GM19328 (cell line): ENCODE results near the gene BTBD8.
"Not testable (repeated sequence)": the region's sequence is repeated elsewhere in the genome, so short reads cannot be mapped to it uniquely, and the experiment has no call there.

ENCODE experiments used
- ATAC-seq: cut with Tn5 transposase; IDR thresholded peaks from one replicate; pipeline ENCODE4 v1.9.1; 2021; ENCODE audit warnings: mild to moderate bottlenecking, moderate library complexity; ENCODE audit not compliant: unreplicated experiment

BTBD8 gene

DNA sequence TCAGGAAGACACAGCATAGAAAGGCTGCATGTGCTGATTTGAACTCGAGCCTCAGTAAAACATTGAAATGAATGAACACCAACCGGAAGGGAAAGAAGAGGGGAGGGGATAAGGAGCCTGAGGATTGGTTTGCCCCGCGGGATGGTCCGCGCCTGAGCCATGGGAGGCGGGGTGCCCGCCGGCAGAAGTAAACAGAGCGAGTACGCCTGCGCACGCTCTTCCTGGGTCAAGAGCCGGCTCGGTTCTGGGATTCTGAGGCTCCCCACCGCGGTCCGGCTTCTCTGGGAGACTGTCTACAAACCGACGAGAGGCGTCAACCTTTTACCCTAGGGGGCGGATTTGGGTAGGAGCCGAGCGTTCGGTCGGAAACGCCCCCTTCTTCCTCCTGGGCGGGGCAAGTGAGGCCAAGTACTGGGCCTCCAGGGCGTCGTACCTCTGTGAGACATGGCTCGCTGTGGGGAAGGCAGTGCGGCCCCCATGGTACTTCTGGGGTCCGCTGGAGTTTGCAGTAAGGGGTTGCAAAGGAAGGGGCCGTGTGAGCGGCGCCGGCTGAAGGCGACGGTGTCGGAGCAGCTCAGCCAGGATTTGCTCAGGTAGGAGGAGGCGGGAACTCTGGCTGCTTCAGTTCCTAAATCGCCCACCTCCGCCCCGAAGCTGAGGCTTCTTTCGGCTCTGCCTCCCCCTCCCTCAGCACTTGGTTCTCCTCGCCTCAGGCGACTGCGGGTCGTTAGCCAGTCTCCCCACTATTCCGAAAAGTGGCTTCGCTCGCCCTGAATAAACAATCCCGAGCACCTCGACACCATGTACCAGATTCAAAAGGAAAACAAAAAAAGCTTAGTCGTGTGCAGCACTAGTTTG, at the start of gene BTBD8:
Gene BTBD8 (plus strand): TSS at position 218 of the 858 bp plus-strand sequence. CDS start 227 bp downstream, at position 445.
- ATAC-seq: peak; percentile 93

DNA sequence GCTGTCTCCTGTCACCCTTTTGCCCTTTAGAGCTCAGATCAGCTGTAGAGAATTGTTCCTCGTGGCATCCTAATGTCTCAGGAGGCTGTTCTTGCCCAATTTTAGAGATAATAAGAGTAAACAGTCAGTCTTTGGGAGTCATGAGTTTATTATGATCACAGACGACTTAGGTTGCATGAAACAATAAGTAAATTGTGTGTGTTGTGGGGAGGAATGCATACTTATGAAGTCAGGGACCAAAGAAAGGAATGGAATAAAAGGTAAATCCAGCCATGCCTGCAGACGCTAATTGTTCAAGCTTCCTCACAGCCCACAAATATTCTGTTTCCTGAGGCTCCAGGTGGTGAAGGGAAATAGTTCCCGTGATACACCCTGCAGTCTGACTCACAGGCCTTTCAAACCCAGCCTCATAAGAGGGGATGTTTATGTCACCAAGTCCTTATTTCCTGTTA, 49.5 kb upstream of the BTBD8 start:
- ATAC-seq: no peak

DNA sequence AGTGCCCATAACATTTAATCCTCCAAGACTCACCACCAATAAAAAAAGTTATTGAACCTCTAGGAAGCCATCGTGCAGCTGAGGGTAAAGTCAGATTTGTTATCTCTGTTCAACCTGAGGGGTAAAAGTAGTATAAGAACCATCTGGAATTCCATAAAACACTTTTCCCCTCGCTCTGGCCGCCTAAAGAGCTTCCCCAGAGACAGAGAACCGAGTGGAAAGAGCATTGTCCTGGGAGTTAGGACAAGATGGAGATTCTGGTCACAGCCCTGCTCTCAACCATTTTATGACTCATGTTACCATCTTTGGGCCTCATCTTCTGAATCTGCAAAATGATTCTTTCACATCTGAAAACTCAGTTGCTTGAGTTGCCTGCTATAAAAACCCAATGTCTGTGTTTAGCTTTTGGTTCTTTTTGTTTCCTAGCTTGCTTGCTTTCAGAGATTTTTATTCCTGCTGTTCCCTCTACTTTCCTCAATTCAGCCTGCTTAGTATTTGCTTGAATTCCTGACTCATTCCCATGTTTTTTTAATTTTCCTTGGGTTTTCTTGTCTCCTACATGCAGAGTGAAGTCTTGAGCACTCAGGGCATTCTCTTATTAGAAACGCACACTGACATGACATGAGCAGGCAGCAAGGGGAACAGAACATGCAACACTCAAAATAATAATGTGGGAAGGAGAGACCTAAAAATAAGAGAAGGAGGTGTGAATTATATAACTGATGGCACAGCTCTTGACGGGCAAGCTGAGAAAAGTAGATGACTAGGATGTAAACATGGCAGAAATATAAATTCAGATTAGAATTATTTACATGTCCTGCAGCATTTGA, 48.6 kb upstream of the BTBD8 start:
- ATAC-seq: no peak

DNA sequence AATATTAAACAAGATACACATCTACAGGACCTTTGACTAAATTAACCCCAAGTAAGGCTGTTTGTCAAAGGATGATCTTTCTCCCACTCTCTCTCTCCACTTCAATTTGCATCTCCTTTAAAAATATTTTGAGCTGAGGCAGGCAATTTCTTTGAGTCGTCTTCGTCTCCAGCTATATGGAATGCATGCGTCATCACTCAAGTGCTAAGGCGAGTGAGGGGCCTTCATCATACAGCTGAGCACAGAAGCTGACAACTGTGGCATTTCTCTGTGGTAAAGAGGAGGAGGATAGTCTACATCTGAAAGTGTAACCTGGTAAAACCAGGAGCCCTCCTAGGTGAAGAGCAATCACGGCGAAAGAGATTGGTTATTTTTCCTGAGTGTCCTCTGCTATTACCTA, 42.7 kb upstream of the BTBD8 start:
- no peak for ATAC-seq

DNA sequence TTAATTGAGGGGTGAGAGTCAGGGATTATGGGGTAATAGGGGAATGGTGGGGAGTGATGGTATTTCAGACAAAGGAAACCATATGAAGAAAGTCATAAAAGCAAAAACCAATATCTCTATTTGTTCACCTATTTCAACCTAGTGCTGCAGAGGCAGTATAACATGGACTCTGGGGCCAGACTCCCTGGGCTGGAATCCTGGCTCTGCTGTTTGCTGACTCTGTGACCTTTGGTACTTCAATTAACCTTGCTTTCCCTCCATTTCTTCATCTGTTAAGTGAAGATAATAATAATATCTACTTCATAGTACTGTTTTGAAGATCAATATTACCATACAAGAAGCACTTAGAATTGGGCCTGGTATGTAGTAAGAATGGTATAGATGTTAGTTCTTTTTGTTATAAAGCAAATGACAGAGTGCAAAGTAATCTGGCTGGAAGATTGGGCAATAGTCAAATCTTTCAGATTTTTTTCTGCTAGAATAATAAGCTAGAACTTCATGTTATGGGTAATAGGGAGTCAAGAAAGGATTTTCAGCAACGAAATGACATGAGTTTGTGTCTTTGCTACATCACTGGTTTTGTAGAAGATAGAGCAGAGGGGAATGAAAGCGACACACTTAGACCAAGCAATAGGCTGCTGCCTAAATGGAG, 41.3 kb upstream of the BTBD8 start:
- ATAC-seq: no peak

DNA sequence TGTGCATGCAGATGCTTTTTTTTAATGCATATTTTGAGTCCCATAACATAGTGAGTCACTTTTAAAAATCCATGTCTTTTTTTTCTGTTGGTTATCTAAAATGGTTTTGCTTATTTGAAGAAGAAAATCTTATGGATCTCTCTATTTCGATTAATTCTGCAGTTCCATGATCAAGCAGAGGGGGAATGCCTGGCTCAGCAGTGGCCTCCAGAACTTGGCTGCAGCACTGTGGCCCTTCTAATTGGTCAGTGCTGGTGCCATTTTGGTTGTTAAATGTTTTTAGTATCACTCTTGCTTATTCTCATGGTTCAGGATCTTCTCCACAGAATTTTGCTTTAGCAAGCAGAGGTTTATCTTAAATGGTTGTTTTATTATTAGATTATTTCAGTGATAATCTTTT, 39.2 kb upstream of the BTBD8 start:
- ATAC-seq: no peak

DNA sequence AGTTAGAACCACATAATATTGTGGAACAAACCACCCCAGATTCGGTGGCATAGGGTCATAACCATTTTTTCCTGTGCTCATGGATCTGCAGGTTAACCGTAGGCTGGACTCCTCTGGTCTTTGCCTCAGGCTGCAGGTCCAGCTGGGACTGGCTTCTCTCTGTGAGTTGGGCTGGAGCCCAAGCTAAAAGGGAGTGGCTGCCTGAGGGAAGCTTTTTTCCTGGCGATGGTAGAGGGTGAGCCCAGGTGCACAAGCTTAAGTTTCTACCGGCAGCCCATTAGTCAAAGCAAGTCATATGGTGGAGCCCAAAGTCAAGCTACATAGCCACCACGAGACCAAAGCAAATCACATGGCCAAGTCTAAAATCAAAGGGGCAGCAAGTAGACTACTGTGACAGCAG, 36.5 kb upstream of the BTBD8 start:
- no peak for ATAC-seq

DNA sequence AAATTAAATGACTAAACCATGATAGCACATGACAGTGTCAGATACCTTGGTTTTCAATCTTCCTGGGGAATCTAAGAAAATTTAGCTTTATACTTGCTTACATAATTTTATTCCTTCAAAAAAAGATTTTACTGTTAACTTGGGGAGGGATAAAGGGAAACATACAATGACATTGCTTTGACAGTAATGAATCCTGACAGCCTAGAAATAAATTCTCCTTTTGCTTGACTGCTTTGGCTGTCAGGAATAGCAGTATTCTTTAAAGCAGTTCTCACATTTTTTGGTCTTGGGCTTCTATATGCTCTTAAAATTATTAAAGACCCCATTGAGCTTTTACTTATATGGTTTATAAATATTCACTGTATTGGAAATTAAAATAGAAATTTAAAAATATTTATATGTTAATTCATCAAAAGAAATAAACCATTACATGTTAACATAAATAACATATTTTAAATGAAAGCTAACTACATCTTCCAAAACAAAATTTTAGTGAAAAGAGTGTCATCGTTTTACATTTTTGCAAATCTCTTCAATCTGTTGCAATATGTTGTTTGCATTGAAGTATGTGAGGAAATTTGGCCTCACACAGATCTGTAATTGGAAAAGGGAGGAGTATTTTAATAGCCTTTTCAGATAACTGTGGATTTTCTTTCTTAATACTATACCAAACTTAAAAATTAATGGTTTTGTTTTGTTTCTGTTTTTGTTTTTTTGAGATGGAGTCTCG, 34.2 kb upstream of the BTBD8 start:
- no peak for ATAC-seq

DNA sequence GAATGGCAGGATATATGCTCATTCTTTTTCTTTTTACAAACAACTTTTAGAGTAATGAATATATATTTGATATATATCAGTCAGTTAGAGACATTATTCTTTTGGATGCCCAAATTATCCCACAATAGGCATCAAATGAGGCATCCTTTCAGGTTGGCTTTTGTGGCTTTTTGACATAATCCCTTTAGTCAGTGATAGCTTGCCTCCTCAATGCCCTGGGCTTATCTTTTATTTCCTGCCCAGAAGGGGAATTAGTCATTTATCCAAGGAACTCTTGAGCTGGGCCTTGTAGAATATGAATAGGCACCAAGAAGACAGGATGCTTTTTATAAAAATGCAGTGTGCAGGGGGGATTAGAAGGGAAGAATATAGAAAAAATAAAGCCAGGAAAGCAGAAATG, 28.2 kb upstream of the BTBD8 start:
- ATAC-seq: no peak

DNA sequence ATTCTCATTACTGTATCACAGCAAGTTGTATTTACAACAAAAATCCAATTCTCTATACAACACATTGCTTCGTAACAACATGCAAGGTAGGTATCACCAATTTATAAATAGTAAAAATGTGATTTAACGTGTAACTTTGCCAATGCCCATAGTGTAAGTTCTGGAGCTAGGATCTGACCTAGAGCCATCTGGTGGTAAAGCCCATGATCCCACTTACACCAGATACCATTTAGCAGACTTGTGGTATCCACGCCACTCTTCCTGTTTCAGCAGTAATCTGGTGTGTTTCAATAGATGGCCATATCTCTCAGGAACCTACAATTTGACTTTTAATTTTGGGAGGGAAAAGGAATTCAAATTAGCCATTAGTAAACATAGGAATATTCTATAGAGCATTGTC, 15.1 kb upstream of the BTBD8 start:
- no peak for ATAC-seq

DNA sequence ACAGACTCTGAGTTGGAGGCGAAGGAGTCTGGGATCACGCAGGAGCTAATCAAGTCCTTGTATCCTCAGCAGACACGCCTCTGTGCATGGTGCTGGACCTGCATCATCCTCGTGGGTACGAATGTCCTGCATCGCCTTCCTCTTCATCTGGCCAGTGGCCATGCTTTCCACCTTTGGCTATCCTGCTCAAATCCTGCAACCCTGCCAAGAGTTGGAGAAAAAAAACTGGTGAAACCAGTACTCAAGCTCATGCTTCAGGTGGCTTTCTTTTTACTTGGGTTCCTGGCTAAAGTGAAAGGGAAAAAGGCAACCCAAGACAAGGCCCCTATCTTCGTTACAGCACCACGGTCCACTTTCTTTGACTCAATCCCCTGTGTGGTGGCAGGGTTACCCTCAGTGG, 13.8 kb upstream of the BTBD8 start:
- ATAC-seq: no peak

DNA sequence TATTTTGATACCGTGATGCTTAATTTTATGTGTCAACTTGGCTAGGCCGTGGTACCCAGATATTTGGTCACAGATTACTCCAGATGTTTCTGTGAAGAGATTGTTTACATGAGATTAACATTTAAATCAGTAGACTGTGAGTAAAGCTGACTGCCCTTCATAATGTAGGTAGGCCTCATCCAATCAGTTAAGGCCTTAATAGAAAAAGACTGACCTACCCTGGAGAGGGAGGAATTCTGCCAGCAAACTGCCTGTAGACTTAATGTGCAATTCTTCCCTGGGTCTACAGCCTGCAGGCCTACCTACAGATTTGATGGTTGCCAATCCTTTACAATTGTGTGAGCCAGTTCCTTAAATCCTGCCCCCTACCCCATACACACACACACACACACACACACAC, 9.3 kb upstream of the BTBD8 start:
- ATAC-seq: no peak

DNA sequence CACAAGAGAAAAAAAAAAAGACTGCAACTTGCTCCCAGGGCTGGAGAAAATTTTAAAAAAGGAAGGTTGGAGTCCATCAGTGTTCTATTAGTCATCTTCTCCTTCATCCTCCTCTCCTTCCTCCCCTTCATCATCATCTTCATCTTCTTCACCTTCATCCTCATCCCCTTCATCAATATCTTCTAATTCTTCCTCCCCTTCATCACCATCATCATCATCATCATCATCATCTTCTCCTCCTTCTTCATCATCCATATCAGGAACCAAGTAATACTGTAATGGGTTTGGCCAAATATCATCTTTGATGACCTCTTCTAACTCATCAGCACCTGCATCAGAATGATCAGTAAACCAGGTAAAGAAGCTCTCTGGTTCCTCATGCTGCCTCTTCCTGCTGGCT, 5.7 kb upstream of the BTBD8 start:
- not testable (repeated sequence) for ATAC-seq

DNA sequence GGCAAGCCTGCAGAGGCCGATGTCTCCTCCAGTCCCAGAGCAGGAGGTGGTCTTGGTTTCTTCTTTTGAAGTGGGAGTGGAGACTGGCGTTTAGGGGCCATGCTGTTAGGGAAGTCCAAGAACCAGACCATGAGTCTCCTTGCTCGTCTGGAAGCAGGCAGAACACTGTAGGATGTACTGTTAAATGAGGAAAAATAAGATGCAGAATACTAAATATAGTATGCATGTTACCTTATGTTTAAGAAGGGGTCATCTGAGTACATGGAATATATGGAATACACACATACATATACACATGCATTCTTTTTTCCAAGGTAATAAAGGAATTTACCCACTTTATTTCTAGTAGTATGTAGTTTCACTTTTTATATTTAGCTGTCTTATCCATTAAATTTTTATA, 4.8 kb upstream of the BTBD8 start, which contains the start of gene SETSIP:
Gene SETSIP (minus strand): TSS at position 101 of the 400 bp plus-strand sequence. CDS start 0 bp downstream, at position 101.
- ATAC-seq: no peak

DNA sequence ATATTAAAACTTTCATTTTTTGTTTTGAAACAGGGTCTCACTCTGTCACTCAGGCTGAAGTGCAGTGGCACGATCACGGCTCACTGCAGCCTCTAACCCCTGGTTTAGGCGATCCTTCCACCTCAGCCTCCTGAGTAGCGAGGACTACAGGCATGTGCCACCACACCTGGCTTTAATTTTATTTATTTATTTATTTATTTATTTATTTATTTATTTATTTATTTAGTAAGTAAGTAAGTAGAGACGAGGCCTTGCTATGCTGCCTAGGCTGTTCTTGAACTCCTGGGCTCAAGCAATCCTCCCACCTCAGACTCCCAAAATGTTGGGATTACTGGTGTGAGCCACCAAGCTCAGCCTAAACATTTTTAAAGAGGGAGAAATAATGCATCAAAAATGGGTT, 3.8 kb upstream of the BTBD8 start:
- no peak for ATAC-seq

DNA sequence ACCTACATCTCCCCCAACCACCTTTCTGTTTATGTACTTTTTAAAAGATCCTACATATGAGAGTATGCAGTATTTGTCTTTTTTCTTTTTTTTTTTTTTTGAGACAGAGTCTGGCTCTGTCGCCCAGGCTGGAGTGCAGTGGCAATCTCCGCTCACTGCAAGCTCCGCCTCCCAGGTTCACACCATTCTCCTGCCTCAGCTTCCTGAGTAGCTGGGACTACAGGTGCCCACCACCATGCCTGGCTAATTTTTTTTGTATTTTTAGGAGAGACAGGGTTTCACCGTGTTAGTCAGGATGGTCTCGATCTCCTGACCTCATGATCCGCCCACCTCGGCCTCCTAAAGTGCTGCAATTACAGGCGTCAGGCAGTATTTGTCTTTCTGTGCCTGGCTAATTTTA, 2.1 kb upstream of the BTBD8 start:
- not testable (repeated sequence) for ATAC-seq

DNA sequence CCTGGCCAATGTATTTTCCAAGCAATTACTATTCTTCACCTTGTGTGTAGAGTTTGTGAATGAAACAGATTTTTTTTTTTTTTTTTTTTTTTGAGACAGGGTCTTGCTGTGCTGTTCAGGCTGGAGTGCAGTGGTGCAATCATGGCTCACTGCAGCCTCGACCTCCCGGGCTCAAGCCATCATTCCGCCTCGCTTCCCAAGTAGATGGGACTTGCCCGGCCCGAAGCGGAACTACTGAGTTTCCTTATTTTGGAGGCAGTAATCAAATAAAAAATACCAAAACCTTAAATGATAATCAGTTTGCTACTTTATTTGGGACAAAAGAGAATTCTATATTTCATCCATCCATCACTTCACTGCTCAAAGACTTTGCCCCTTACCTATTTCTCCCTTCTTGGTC, 704 bp upstream of the BTBD8 start:
- no peak for ATAC-seq

DNA sequence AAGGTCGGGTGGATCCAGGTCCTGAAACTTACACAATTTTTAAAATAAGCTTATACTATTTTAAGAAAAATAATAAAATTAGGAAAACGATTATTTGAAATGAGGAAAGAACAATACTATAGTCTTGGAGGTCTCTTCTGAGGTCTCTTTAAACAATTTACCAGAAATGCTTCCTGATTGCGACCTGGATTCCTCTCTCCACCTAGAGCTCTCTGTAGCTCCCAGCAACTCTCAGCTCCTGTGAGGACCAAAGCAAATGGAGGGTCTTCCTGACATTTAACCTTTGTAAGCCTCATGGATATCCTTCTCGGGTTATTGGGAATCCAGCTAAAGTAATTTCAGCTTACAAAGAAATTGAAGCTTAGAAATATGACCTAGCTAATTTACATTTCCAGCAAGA, 886 bp downstream of the BTBD8 start:
- ATAC-seq: no peak

DNA sequence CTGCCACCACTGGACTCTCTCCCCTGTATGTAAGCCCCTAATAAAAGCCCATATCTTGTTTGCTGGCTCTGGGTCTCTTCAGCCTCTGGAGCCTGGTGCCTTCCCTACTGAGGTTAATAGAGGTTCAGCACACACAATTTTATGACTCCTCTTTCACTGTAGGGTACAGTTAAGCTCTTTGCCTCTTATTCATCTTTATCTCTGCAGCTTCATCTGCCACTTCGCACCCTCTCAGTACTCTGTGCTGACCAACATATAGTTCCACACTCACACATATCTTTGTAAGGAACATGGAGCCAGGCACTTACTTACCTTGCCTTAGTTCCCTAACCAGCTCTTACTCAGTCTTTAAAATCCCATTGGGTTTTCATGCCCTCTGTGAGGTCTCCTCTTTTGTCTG, 4.5 kb downstream of the BTBD8 start:
- no peak for ATAC-seq

DNA sequence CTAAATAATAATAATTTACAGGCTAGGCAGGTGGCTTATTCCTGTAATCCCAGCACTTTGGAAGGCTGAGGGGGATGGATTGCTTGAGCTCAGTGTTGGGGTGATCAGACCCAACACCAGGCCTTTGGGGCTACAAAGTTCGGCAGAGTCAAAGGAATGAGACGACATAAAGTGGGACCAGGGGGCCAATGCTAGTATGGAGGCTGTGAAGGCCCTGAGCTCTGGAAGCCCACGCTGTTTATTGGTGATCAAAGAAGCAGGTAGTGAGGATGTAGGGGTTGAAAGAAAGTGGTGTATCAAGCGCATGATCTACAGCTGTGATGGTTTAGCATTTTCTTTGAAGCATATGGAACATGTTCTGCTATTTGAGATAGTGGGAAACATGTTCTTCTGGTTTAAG, 5.6 kb downstream of the BTBD8 start:
- ATAC-seq: no peak

DNA sequence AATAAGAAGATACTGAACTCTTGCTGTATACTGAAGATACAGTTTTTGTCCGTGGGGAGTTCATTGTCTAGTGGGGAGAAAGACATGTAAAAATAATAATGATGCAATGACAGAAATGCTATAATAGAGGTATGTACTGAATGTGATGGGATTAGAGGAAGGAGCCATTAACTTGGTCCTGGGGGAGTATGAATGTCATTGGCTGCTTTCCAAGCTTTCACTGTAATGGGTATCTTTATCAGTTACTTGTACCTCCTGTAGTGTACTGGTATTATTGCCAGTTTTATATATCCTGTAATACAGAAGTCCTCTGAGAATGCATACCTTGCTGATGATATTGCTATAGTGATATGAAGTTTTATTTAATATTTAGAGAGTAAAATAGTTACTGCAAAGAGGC, 7.4 kb downstream of the BTBD8 start:
- ATAC-seq: no peak
